Left forelimb (tissue), 1 donor: ENCODE results near the gene PLEKHG4B.
"Not testable (repeated sequence)": the region's sequence is repeated elsewhere in the genome, so short reads cannot be mapped to it uniquely, and the experiment has no call there.

Source experiments
- DNase-seq: peaks from one replicate; pipeline ENCODE4 v3.0.0-alpha.2; 2018; ENCODE audit warnings: low spot score

PLEKHG4B gene

DNA sequence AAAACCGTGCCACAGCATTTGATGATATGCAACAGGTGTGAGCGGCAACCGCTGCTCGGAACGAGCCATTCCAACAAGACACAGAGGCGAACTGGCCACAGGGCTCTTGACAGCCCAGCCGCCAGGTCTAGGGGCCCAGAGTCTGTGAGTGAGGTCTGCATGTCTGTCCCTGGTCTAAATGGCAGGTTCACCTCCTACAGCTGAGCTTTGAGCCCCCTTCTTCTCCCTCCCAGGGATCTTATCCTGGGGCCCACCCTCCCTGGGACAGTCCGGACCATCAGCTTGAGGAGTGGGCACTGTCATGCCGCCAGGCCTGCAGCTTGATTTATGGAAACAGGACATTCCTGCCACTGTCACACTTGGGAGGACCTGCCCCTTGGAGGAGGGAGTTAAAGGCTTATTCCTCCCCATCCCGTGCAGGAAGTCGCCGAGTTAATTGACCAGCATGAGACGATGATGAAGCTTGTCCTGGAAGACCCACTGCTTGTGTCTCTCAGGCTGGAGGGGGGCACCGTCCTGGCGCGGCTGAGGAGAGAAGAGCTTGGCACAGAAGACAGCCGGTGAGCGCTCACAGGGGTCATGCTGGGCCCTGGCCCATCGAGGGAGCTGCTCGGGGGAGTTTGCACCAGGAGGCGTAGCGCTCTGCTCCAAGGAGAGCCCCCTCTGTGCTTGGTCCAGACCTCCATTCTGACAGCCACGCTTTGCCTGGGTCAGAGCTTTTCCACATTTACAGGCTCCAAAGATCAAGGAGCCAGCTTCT is 63.9 kb downstream of the PLEKHG4B start:
- DNase-seq: peak; percentile 41

DNA sequence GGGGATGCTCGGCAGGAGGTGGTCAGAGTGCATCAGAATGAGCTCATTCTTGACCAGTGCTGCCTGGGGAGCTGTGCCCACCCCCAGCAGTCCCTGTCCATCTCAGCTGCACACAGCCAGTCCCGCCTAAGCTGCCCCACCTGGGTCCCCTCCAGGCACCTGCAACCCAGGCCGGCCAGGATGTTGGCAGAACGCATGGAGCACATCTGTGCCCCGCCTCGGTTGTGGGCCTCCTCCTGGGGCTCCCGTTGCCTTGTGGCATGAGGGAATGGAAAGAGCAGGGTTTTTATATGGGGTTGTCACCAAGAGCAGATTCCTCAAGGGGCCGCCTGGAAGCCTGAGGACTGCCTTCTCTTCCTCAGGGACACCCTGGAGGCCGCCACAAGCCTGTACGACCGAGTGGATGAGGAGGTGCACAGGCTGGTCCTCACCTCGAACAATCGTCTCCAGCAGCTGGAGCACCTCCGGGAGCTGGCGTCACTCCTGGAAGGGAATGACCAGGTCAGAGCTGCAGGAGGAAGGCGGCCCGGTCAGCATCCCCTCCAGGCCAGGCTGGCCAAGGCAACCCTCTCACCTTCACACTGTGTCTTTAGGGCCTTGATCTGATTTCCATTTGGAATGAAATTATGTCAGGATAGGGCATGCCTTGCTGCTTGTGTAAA is 64.6 kb downstream of the PLEKHG4B start:
- DNase-seq: peak; percentile 34

DNA sequence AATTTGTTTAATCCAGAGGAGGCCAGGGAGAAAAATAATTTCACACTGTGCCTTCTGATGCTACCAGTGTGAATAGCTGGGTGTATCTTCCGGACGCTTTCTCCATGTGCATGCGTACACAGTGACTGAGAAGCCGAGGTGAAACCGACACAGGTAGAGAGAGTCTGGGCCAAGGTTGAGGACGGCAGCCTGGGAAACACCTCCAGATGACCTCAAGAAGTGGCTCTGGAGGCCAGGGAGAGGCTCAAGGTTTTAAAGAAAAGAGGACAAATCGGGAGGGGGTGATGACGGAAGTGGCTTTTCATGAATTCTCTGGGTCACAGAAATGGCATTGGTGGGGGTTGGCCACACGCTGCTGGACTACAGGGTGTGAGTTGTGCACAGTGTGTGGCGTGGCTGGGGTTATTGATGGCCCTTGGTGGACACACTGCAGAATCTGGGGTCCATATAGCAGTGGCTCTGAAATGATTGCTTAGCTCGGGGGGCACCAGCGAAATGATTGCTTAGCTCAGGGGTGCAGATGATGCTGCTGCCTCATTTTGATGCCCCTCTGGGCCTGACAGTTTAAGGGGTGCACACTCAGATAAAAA is 65.3 kb downstream of the PLEKHG4B start:
- DNase-seq: peak; percentile 53

DNA sequence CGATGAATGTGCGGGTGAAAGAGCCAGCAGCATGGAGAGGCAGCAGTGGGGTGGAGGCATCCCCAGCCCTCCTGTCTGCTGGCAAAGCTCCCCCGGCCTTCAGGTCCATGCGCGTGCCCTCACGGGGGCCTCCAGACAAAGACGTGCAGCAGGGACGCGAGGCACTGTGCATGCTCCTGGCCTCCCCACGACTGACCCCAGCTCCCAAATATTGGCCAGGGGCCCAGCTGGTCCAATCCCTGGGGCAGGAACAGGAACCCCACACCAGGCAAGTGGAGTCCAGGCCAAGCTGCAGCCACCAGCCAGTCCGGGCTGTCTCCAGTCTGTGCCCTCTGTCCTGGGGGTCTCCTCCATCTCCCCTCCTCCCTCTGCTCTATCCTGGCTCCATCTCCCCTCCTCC is 65.8 kb downstream of the PLEKHG4B start:
- DNase-seq: peak; percentile 25

DNA sequence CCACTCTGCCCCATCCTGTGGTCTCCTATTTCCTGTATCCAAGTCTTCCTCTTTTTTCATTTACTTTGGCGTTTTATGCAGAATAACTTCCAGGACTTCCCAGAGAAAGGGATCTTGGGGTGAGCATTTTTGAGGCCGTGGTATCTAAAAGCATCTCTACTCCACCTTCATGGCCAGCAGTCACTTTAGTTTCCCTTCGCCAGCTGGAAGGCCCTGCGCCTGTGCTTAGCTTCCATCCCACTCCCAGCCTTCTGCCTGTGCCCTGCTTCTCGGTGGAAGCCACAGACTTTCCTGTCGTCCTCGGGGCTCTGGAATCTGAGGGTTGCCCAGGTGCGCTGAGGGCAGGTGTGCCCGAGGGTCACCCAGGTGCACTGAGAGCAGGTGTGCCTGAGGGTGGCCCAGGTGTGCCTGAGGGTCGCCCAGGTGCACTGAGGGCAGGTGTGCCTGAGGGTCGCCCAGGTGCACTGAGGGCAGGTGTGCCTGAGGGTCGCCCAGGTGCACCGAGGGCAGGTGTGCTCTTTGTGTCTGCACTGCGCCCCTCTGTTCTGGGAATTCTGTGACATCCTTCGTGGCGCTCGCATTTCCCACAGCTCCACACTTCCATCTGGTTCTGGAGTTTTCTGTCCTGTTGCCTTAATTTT is 67.0 kb downstream of the PLEKHG4B start:
- DNase-seq: peak; percentile 45

DNA sequence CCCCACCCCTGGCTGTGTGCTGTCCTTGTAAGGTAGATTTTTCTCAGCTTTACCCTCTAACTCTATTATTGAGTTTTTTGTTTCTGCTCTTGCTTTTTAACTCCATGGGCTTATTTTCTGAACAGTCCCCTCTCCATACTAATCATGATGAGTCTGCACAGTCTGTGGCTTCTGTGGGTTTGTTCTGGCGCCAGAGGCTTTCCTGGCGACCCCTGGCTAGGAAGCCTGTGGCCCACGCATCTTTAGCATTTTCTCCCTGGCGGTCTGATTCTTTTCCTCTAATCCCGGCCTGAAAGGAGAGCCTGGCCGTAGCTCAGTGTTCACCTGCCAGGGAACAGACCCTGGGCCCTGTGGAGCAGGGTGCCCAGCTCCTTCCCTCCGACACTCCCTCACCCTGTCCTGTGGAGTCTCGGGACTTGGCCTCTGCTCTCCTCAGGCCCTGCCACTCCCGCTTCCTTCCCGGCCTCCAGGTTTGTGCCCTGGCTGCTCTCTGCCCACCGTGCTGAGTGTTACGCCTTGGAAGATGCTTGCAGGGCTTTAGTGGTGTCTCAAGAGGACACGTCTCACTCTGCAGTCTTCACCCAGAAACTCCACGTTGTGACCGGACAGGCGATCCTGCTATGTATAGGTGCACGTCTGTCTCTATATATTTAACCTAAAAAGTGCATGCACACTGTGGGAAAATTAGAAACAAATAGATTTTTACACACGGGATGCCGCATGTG is 67.6 kb downstream of the PLEKHG4B start:
- no peak for DNase-seq

DNA sequence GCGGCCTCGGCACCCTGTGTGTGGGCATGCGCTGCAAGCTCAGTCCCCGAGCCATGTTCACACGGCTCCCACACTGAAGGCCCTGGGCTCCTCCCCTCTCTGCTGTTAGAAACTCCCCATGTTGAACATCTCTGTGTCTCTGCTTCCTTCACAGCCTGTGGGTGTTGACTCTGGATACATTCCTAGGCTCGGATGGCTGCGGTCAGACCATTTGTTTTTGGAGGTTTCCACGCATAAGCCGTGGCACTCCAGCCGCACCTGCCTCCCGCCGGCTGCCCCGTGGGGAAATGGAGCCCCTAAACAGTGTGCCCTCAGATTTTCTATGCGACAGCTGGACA is 68.2 kb downstream of the PLEKHG4B start:
- peak; percentile 50 for DNase-seq

DNA sequence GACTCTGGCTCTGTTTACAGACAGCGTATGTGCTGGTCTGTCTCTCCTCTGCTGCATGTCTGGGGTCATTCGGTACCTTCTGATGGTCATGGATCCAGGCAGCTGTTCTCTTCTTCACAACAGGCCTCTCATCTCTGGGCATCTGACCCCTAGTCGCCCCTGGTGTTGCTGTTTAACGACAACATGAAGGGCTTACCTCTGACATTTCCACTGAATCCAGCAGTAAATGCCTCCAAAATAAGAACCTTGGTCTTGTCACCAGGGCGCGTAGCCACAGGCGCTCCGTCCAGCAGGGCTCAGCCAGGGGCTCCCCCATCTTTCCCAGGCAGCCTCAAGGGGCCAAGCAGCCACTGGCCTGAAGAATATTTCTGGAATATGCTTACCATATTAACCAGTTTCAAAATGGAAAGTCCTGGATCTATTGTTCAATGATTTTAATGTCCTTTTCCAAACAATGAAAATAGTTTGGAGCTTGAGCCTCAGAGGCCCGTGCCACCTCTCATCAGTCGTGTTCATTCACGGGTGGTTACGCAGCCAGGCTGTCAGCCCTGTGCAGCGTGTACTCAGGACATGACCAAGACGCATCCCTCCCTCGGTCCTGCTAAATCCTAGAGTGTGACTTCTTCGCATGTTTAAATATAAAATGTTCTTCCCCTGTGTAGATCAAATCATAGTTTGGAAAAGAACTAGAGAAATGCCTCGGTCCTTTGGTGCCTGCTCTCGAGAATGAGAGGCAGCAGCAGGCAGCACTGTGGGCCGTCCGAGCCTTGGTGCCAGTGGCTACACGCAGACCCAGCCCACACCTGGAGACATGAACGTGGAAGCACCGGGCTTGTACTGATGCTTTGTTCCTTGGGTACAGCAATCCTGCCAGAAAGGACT is 69.2 kb downstream of the PLEKHG4B start:
- no peak for DNase-seq

DNA sequence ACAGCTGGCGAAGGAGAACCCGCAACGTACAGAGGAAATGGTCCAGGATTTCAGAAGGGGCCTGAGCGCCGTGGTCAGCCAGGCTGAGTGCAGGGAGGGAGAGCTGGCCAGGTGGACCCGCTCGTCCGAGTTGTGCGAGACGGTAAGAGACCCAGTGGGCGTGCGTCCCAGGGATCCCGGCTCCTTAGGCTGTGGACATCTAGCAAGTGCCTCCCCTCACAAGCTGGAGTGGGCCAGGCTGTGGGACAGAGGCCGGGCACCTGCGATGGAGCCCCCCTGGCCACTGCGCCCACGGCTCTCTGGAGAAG is 69.8 kb downstream of the PLEKHG4B start:
- DNase-seq: no peak

DNA sequence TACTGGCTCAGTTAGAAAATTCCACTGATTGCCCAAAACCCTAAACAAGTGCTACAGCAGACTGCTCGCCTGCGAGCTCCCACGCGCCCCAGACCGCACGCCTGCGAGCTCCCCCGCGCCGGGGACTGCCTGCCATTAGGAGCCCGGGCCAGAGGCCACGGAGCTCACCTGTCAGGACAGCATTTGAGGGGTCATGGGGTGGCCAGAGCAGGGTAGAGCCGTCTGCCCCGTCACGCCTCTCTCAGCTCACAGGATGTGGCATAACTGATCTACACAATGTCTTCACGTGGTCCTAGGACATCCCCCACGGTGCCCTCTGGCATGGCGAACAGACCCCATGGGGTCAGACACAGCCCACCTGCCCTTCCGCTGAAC is 70.2 kb downstream of the PLEKHG4B start:
- DNase-seq: no peak

DNA sequence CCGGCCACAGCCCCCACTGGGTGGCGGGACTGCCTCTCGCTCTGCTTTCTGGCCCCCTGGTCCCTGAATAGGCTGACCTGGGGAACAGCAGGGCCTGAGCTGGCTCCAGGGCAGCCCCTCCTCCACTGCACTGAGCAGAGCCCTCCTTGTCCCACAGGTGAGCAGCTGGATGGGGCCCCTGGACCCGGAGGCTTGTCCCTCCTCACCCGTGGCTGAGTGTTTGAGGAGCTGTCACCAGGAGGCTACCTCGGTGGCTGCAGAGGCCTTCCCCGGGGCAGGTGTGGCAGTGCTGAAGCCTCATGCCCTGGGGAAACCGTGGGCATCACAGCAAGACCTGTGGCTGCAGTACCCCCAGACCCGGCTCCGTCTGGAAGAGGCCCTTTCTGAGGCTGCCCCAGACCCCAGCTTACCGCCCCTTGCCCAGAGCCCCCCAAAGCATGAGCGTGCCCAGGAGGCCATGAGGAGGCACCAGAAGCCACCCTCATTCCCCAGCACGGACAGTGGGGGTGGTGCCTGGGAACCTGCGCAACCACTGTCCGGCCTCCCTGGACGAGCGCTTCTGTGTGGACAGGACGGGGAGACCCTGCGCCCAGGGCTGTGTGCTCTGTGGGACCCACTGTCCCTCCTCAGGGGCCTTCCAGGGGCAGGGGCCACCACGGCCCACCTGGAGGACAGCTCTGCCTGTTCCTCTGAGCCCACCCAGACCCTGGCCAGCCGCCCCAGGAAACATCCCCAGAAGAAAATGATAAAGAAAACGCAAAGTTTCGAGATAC is 70.8 kb downstream of the PLEKHG4B start:
- DNase-seq: no peak

DNA sequence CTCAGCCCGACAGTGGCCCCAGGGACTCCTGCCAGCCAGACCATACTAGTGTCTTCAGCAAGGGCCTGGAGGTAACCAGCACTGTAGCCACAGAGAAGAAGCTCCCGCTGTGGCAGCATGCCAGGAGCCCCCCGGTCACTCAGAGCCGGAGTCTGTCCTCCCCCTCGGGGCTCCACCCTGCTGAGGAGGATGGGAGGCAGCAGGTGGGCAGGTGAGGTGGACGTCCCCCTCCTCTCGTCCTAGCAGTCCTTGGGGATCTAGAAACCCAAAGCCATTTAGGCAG is 71.3 kb downstream of the PLEKHG4B start:
- DNase-seq: no peak

DNA sequence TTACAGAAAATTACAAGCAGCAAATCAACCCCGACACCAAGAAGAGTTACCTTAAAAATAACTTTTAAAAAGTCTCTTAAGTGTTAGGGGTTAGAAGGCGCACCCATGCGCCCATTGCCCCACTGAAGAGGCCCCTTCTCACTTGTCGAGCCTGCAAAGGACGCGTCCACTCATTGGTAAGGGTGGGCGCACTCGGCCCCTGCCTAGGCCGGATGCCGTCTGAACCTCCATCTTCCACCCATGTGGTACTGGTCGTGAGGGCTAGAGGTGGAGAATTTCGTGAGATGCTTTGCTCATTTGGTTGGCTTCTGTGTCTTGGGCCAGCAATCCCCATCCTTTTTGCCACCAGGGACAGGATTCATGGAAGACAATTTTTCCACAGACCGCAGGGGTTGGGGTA is 71.9 kb downstream of the PLEKHG4B start:
- DNase-seq: no peak

DNA sequence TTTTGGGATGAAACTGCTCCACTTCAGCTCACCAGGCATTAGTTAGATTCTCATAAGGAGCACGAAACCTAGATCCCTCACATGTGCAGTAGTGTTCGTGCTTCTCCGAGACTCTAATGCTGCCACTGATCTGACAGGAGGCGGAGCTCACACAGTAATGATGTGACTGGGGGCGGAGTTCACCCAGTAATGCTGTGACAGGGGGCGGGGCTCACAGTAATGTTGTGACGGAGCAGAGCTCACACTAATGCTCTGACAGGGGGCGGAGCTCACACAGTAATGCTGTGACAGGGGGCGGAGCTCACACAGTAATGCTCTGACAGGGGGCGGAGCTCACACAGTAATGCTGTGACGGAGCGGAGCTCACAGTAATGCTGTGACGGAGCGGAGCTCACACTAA is 72.3 kb downstream of the PLEKHG4B start:
- DNase-seq: no peak

DNA sequence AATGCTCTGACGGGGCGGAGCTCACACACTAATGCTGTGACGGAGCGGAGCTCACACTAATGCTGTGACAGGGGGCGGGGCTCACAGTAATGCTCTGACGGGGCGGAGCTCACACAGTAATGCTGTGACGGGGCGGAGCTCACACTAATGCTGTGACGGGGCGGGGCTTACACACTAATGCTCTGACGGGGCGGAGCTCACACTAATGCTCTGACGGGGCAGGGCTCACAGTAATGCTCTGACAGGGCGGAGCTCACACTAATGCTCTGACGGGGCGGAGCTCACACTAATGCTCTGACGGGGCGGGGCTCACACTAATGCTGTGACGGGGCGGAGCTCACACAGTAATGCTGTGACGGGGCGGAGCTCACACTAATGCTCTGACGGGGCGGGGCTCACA is 72.8 kb downstream of the PLEKHG4B start:
- DNase-seq: not testable (repeated sequence)

DNA sequence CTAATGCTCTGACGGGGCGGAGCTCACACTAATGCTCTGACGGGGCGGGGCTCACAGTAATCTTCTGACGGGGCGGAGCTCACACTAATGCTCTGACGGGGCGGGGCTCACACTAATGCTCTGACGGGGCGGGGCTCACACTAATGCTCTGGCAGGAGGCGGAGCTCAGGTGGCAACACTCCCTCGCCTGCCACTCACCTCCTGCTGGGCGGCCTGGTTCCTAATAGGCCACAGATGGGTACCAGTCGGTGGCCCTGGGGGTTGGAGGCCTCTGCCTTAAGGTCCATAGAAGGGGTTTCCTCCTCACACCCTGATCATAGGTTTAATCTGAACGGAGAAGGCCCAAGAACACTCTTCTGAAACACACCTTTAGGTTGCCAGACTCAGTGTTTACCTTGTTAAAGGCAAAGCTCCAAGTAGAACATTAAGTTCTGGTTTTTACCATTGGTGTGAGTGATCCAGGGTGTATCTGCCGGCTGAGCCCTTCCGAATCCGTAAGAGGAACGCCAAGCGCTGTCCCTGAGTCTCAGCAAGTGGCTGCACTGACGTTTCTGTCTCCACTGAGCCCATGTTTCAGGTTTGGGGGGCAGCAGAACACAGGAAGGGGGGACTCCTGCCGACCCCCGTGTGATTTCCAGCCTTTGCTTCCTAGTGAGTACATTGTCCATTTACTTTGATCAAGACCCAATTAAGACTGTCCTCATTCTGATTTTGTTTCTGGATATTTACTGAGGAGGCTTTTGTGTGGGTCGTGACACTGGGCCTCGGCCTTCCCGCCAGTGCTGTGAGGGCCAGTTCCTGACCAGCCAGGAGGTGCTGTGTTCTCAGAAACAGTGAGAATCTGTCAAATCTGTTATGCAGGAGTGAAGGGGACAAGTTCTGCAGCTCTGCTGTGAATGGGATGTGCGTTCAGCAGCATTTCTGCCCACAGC is 74.7 kb downstream of the PLEKHG4B start:
- no peak for DNase-seq

DNA sequence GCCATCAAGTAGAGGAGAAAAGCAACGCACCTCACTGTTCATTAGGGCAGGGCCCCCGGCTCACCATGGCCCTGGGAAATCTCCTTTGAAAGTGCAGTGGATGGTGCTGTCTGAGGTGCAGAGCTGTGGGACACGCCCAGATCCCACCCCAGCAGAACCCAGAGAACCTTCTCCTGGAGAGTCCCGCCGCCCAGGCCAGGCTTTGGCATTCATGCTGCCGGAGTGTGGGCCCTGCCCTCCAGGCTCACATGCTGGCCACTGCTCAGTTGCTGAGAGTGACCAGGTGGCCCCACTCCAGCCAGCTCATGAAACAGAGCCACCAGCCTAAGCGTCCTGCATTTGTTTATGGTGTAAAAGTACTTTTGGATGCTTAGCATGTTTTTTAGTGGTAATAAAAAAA is 75.5 kb downstream of the PLEKHG4B start:
- DNase-seq: no peak

DNA sequence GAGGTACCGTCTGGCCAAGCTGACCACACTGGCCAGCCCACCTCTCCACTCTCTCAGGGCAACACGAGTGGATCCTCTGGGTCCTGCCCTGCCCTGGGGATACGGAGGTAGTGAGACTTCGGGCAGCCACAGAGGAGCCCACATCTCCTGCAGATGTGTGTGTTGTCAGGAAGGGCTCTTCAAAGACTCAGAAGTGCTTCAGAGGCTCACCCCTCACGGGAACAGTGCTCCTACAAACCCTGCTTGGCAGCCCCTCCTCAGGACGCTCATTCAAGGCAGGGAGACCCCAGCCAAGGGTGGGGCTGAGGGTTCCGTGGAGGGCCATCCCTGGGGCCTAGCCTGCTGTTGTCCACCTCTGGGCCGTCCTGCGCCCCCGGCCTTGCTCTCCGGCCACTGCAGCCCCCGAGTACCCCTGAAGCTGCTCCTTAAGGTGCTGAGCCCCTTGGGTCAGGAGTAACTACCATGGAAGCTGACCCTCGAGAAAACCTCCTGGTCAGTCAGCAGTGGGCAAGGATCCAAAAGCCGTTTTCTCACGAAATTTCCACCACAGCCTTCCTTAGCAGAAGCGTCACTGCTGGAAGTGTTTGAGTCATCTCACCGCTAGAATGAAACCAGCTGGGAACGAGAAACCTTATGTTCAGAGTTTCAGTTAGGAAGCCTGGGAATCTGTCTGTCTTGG is 76.2 kb downstream of the PLEKHG4B start:
- no peak for DNase-seq

DNA sequence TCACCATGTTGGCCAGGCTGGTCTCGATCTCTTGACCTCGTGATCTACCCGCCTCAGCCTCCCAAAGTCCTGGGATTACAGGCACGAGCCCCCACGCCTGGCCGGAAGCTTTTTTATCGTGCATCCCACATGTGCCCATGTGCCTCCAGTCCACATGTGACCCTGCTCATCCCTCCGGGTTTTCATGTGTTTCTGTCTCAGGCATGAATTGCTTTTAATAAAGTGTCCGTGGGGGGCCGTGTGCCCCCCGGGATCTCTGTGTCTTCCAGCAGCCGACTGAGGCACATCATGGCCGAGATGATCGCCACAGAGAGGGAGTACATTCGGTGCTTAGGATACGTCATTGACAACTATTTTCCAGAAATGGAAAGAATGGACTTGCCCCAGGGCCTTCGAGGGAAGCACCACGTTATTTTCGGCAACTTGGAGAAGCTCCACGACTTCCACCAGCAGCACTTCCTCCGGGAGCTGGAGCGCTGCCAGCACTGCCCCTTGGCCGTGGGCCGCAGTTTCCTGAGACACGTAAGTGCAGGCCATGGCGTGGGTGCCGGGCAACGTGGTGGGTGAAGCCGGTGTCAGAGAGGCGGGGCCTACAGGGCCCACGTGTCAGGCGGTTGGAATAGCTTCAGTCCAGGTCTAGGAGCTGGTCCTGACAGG is 77.2 kb downstream of the PLEKHG4B start:
- DNase-seq: no peak
